Neural crest cell (in vitro differentiated cells): ENCODE data around the gene RNF39. TPM values are rescaled to one million over a fixed set of nuclear protein-coding genes. Genes with fewer than 3 reads are reported as not detected.
A peak's percentile ranks its signal among the peaks of the same experiment; 100 is the strongest.

Experiments used
- DNase-seq: peaks from one replicate; pipeline ENCODE4 v3.0.0; 2021; ENCODE audit warnings: low read depth, mixed read lengths, low spot score
- H3K27ac Mint-ChIP-seq: one replicate; pipeline ENCODE4 v1.8.0; 2021; ENCODE audit warnings: mild to moderate bottlenecking, mixed read lengths; ENCODE audit not compliant: unreplicated experiment
- H3K27me3 Mint-ChIP-seq: 2 replicates; pipeline ENCODE4 v1.8.0; 2021; ENCODE audit warnings: low read depth, mild to moderate bottlenecking, mixed read lengths
- H3K36me3 Mint-ChIP-seq: 2 replicates; pipeline ENCODE4 v1.8.0; 2021; ENCODE audit warnings: low read depth, mild to moderate bottlenecking, mixed read lengths
- H3K4me1 Mint-ChIP-seq: 2 replicates; pipeline ENCODE4 v1.8.0; 2021; ENCODE audit warnings: mixed read lengths
- H3K4me3 Mint-ChIP-seq: one replicate; pipeline ENCODE4 v1.8.0; 2021; ENCODE audit warnings: mild to moderate bottlenecking, mixed read lengths
- H3K9me3 Mint-ChIP-seq: 2 replicates; pipeline ENCODE4 v1.8.0; 2021; ENCODE audit warnings: mixed read lengths
- total RNA-seq: library from RNA; stranded (reverse); gene quantifications from 2 replicates; pipeline ENCODE4 v1.2.1, GENCODE V29; 2021
- TF ChIP-seq, protein P1 (sequence below): fragments of 200-600 bp; sonication (generic); conservative IDR thresholded peaks from 2 replicates; pipeline ENCODE4 v1.5.0; 2021; ENCODE audit warnings: antibody characterized with exemption, mild to moderate bottlenecking

The RNF39 gene
- total RNA-seq, 1 donor from 2014 or later = not detected

DNA sequence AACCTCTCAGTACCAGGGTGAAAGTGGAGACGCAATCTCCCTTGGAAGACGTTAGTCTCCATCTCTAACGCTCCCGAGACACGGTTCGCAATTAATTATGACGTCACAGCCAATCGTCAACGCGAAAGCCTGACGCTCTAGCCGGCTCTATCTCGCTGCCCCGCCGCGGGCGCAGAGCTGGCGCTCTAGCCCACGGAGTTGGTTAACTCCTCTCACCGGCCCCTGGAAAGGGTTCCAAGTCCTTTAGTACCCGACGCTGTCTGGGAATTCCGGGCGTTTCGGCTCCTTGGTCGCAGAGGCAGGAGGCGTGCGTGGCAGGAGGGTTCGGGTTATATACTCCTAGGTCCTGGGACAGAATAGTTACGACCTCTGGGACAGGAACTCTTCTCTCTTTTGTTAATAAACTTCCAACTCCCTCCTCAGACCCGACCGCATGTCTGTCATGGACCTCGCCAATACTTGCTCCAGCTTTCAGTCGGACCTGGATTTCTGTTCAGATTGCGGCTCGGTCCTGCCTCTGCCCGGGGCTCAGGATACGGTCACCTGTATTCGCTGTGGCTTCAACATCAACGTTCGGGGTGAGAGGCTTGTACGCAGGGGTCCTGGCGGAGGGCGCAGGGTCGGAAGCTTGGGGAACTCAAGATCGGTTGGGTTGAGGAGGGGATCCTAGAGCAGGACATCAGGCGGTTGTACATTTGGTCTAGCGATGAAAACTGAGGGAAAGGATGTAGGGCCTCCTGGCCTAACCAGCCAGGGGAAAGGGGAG lies 14.3 kb downstream of the RNF39 start, which contains the start of gene POLR1H:
Gene POLR1H, plus strand, starts transcription at position 174 of the 766 bp plus-strand sequence. Its CDS starts 260 bp downstream, at position 434.
- H3K4me3 Mint-ChIP-seq = peak within 1 kb of the TSS; percentile 99
- DNase-seq = peak; percentile 78
- H3K27me3 Mint-ChIP-seq = no peaks in the 10 kb centered on the region
- peak within 1 kb of the TSS; percentile 98 for H3K27ac Mint-ChIP-seq
- H3K36me3 Mint-ChIP-seq = peaks cover 2% of the 10 kb centered on the region
- peaks cover 22% of the 10 kb centered on the region for H3K4me1 Mint-ChIP-seq
- TF ChIP-seq, protein P1, sequence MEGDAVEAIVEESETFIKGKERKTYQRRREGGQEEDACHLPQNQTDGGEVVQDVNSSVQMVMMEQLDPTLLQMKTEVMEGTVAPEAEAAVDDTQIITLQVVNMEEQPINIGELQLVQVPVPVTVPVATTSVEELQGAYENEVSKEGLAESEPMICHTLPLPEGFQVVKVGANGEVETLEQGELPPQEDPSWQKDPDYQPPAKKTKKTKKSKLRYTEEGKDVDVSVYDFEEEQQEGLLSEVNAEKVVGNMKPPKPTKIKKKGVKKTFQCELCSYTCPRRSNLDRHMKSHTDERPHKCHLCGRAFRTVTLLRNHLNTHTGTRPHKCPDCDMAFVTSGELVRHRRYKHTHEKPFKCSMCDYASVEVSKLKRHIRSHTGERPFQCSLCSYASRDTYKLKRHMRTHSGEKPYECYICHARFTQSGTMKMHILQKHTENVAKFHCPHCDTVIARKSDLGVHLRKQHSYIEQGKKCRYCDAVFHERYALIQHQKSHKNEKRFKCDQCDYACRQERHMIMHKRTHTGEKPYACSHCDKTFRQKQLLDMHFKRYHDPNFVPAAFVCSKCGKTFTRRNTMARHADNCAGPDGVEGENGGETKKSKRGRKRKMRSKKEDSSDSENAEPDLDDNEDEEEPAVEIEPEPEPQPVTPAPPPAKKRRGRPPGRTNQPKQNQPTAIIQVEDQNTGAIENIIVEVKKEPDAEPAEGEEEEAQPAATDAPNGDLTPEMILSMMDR = no peak
- no peaks in the 10 kb centered on the region for H3K9me3 Mint-ChIP-seq

DNA sequence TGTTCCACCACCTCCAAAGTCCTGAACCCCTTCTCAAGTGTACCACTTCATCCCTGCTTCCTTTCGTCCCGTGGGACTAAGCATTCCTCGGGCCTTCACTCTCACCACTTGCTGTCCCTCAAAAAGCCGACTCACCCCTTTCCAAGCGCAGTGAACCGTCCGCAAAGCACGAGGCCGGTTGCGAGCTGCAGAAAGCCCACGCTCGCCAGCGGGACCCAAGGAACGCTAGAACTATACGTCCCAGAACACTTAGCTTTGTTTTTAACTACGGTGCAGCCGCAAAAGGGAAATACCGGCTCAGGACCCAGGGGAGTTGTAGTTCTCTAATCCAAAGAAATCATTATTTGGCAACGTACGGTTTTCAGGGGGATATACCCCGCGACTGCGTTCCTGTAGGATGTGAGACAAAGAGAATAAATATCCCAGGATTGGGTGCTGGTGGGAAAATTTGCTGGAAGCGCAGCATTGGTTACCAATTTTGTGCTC lies 14.9 kb downstream of the RNF39 start:
- H3K27ac Mint-ChIP-seq = peak overlapping the region; percentile 98
- no peaks in the 10 kb centered on the region for H3K27me3 Mint-ChIP-seq
- DNase-seq = no peak
- no peaks in the 10 kb centered on the region for H3K9me3 Mint-ChIP-seq
- TF ChIP-seq, protein P1 = no peak
- H3K4me1 Mint-ChIP-seq = peaks cover 17% of the 10 kb centered on the region
- H3K36me3 Mint-ChIP-seq = peaks cover 2% of the 10 kb centered on the region
- peak overlapping the region; percentile 99 for H3K4me3 Mint-ChIP-seq

DNA sequence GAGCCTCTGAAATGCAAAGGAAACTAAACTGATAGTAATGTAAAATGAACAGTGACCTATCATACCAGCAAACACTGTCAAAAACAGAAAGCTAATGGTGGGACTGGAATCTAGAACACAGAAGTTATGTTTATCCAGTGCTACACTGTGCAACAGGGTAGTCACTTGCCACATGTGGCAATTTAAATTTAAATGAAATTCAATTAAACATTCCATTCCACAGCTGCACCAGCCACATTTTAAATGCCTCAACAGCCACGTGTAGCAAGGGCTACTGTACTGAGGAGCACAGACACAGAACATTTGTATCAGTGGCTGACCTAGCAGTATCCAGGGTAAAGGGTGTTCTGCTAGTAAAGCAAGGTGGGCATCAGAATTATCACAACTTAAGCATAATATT lies 20.1 kb downstream of the RNF39 start:
- TF ChIP-seq, protein P1 = no peak
- H3K27ac Mint-ChIP-seq = no peak overlapping the region
- H3K4me1 Mint-ChIP-seq = peaks cover 6% of the 10 kb centered on the region
- H3K4me3 Mint-ChIP-seq = no peak overlapping the region
- peaks cover 3% of the 10 kb centered on the region for H3K36me3 Mint-ChIP-seq
- no peaks in the 10 kb centered on the region for H3K9me3 Mint-ChIP-seq
- no peak for DNase-seq
- no peaks in the 10 kb centered on the region for H3K27me3 Mint-ChIP-seq

DNA sequence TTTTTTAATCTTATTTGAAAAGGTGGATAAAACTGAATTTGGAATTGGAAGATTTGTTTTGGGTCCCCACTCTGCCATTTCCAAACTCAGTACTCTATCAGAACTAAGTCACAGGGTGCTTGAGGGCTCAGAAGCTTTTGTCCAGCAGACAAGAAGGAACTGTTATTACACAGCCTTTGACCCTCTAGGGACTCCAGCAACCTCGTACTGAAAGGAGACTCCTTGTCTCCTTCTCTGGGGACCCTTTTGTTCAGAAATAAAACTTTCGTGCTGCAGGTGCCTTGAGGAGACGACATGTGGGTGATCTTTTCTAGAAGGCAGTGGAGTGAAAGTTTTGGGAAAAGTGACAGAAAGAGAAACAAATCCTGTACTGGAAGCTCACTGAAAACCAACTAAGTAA lies 21.9 kb downstream of the RNF39 start:
- no peak for DNase-seq
- Mint-ChIP-seq H3K27ac (no peak overlapping the region), H3K36me3 (peaks cover 3% of the 10 kb centered on the region), H3K9me3 (no peaks in the 10 kb centered on the region), H3K4me3 (no peak overlapping the region), H3K4me1 (peaks cover 4% of the 10 kb centered on the region), H3K27me3 (no peaks in the 10 kb centered on the region)
- TF ChIP-seq, protein P1 = no peak

DNA sequence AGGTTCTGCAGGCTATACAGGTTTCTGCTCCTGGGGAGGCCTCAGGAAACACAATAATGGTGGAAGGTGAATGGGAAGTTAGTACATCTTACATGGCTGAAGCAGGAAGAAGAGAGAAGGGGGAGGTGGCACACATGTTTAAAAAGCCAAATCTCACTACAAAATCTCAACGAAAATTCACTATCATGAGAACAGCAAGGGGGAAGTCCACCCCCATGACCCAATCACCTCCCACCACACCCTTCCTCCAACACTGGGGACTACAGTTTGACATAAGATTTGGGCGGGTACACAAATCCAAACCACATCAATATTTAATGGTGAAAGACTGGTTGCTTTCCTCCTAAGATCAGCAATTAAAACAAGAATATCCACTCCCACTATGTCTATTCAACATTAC lies 28.3 kb downstream of the RNF39 start:
- Mint-ChIP-seq H3K9me3 (no peaks in the 10 kb centered on the region), H3K36me3 (peaks cover 3% of the 10 kb centered on the region), H3K4me1 (no peaks in the 10 kb centered on the region), H3K27me3 (no peaks in the 10 kb centered on the region), H3K27ac (peak overlapping the region; percentile 8), H3K4me3 (no peak overlapping the region)
- TF ChIP-seq, protein P1 = no peak
- DNase-seq = no peak
